Prostate gland (tissue), 2 donors: Measurements from ENCODE around the gene HLA-DMA. TPM values are rescaled to one million over a fixed set of nuclear protein-coding genes. Genes with fewer than 3 reads are reported as not detected.
"Not testable (repeated sequence)": the region's sequence is repeated elsewhere in the genome, so short reads cannot be mapped to it uniquely, and the experiment has no call there.

Source experiments
- DNase-seq: peaks from one replicate; pipeline ENCODE4 v3.0.0-alpha.2; 2019; ENCODE audit warnings: low spot score
- H3K27ac ChIP-seq, 2 donors: fragments of 200-600 bp; sonication (generic); 2 replicates each; pipeline ENCODE4 v1.5.1; 2017 to 2019
- H3K27me3 ChIP-seq: fragments of 200-600 bp; sonication (generic); replicated peaks from 2 replicates; pipeline ENCODE4 v1.5.1; 2019; ENCODE audit not compliant: insufficient read depth
- H3K36me3 ChIP-seq, 2 donors: fragments of 200-600 bp; sonication (generic); 1 replicate in 1 of 2; 2 replicates in 1 of 2; pipeline versions ENCODE4 v1.5.1 to v1.8.1; 2017 to 2019
- H3K4me1 ChIP-seq: fragments of 200-600 bp; sonication (generic); replicated peaks from 2 replicates; pipeline ENCODE4 v1.5.1; 2019
- H3K4me3 ChIP-seq, 2 donors: fragments of 200-600 bp; sonication (generic); 2 replicates each; pipeline ENCODE4 v1.5.1; 2017 to 2019
- H3K9me3 ChIP-seq: fragments of 200-600 bp; sonication (generic); 2 replicates; pipeline ENCODE4 v1.5.1; 2017
- CTCF ChIP-seq, 4 experiments: fragments of 200-600 bp in 2 of 4; fragments of 450-650 bp in 2 of 4; sonication (generic) in 2 of 4; IDR thresholded peaks; 1 replicate in 3 of 4; 2 replicates in 1 of 4; pipeline ENCODE4 v1.5.1; 2016 to 2019; ENCODE audit warnings: antibody characterized with exemption in 4 of 4, mild to moderate bottlenecking in 2 of 4, moderate library complexity in 2 of 4
- POLR2A ChIP-seq: fragments of 450-650 bp; IDR thresholded peaks from one replicate; pipeline ENCODE4 v1.6.1; 2016; ENCODE audit warnings: antibody characterized with exemption, mild to moderate bottlenecking
- POLR2AphosphoS5 ChIP-seq: sonication (generic); formaldehyde crosslinking; IDR thresholded peaks from one replicate; pipeline ENCODE4 v1.6.1; 2017; ENCODE audit warnings: antibody characterized with exemption
- WGBS: methylation state at CpG from one replicate; pipeline ENCODE4 v1.1.5; 2018; 5-methylcytosine and 5-hydroxymethylcytosine counted together
- intact Hi-C: fragments of 100-400 bp; cut with DNase I; formaldehyde crosslinking; loops from one replicate; pipeline ENCODE4 v1.14.2; 2022
- total RNA-seq, 2 donors: library from RNA; depleted of rRNA; stranded (reverse); fragments of >200 nt; gene quantifications; one replicate each; pipeline ENCODE4 v1.1.0, GENCODE V29; 2016

HLA-DMA gene
- total RNA-seq, 2 donors from 2014 or later = 9.6 to 26.1 TPM

GRCh38 chr6:32945108-32945760 lies 7.7 kb downstream of the HLA-DMA start:
- intact Hi-C loops = no loop called here
- no peak for DNase-seq
- Histone ChIP-seq H3K9me3 (no peaks in the 10 kb centered on the region), H3K4me3 (no peak overlapping the region), H3K36me3 (no peaks in the 10 kb centered on the region), H3K27me3 (no peaks in the 10 kb centered on the region), H3K4me1 (no peaks in the 10 kb centered on the region), H3K27ac (no peak overlapping the region)
- WGBS = 78% methylated on average over 9 of the region's 9 CpGs
- TF ChIP-seq CTCF (IDR thresholded peaks at IDR 0.05) = no peak
- TF ChIP-seq POLR2A = no peak
- TF ChIP-seq POLR2AphosphoS5 = no peak

GRCh38 chr6:32943864-32944649 lies 8.8 kb downstream of the HLA-DMA start:
- H3K36me3 ChIP-seq = no peaks in the 10 kb centered on the region
- TF ChIP-seq POLR2AphosphoS5 (no peak), POLR2A (no peak), CTCF (IDR thresholded peaks at IDR 0.05) (no peak)
- no peaks in the 10 kb centered on the region for H3K4me1 ChIP-seq
- DNase-seq = no peak
- no peaks in the 10 kb centered on the region for H3K27me3 ChIP-seq
- intact Hi-C loops = no loop called here
- H3K4me3 ChIP-seq = no peak overlapping the region
- H3K9me3 ChIP-seq = no peaks in the 10 kb centered on the region
- WGBS = 69% methylated on average over 4 of the region's 4 CpGs
- H3K27ac ChIP-seq = no peak overlapping the region

- intact Hi-C loops, H3K9me3 ChIP-seq, DNase-seq, H3K36me3 ChIP-seq, H3K4me3 ChIP-seq, H3K27ac ChIP-seq, H3K4me1 ChIP-seq, H3K27me3 ChIP-seq: not testable (repeated sequence)
- 87% methylated on average over 9 of the region's 9 CpGs for WGBS
These were observed 10.3 kb downstream of the HLA-DMA start for GRCh38 chr6:32942555-32943123.

GRCh38 chr6:32941214-32941768 lies 11.6 kb downstream of the HLA-DMA start:
- Histone ChIP-seq H3K4me3 (no peak overlapping the region), H3K27me3 (no peaks in the 10 kb centered on the region), H3K9me3 (no peaks in the 10 kb centered on the region), H3K4me1 (no peaks in the 10 kb centered on the region), H3K27ac (peak overlapping the region; percentile 29 to 45), H3K36me3 (no peaks in the 10 kb centered on the region)
- intact Hi-C loops = no loop called here
- 63% methylated on average over 7 of the region's 7 CpGs for WGBS
- TF ChIP-seq POLR2A = no peak
- no peak for TF ChIP-seq CTCF (IDR thresholded peaks at IDR 0.05)
- TF ChIP-seq POLR2AphosphoS5 = no peak
- no peak for DNase-seq

DNA sequence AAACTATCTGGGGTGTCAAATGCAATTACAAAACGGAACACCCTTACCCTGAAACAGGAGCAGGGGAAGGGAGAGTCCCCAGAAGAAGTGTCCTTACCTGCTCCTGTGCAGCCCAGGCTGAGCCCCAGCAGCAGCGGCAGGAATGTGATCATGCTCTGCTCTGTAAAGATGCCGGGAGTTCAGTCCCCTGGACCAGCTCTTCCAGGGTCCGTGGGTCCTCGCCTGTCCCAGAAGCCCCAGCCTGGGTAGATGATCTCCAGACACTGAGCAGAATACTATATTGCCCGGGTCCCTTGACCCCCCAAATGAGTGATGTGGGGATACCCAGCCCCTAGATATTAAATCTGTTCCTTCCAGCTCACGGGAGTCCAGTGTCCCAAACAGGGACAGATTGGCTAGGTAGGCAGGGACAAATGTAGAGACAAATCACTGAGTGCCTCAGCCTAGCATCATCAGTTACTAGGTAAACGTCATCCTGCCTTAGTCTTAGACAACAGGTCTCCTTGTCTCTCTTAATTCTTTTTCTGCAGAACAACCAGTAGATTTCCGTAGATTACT lies 12.2 kb downstream of the HLA-DMA start, which contains the start of gene HLA-DMB:
Gene HLA-DMB, minus strand, starts transcription at position 373 of the 558 bp plus-strand sequence. Its CDS starts 221 bp downstream, at position 152.
- Histone ChIP-seq H3K4me1 (no peaks in the 10 kb centered on the region), H3K27ac (peak within 1 kb of the TSS; percentile 29 to 45), H3K36me3 (no peaks in the 10 kb centered on the region), H3K9me3 (no peaks in the 10 kb centered on the region), H3K4me3 (peak within 1 kb of the TSS; percentile 24 to 27), H3K27me3 (no peaks in the 10 kb centered on the region)
- intact Hi-C loops = no loop called here
- DNase-seq = peak; percentile 73
- WGBS = 14% methylated on average over 9 of the region's 9 CpGs
- TF ChIP-seq CTCF (IDR thresholded peaks at IDR 0.05) = no peak
- TF ChIP-seq POLR2AphosphoS5 = peak; percentile 61
- TF ChIP-seq POLR2A = peak; percentile 27
